ENCODE measurements around the gene RBM6.

- TF ChIP-seq CTCF (IDR thresholded peaks at IDR 0.05): no peak
- TF ChIP-seq POLR2A (IDR thresholded peaks at IDR 0.05): no peak
Measured at GRCh38 chr3:49998326-49998725, 58.4 kb downstream of the RBM6 start.

All from heart left ventricle (tissue), 13 donors.